Measurements from ENCODE around the gene NPEPL1.

DNA sequence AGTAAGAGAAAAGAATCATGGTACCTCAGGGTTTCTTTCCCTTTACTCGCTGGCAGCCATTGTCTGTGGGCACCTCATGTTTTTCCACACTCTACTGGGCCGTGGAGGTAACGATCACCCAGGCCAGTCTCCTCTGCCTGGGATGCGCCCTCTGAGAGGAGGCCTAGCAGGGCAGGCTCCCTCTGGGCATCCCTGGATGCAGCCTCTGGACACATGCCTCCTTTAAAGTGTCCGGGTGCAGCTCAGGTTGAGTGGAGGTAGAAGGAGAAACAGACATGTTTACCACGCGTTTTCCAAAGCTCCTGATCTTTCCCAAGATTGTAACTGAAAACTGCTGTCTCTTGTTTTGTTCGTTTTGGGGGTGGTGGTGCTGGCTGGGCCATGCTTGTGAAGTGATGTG lies 13.8 kb upstream of the NPEPL1 start:
- TF ChIP-seq POLR2A (IDR thresholded peaks at IDR 0.05), result no peak
- TF ChIP-seq, protein P1, sequence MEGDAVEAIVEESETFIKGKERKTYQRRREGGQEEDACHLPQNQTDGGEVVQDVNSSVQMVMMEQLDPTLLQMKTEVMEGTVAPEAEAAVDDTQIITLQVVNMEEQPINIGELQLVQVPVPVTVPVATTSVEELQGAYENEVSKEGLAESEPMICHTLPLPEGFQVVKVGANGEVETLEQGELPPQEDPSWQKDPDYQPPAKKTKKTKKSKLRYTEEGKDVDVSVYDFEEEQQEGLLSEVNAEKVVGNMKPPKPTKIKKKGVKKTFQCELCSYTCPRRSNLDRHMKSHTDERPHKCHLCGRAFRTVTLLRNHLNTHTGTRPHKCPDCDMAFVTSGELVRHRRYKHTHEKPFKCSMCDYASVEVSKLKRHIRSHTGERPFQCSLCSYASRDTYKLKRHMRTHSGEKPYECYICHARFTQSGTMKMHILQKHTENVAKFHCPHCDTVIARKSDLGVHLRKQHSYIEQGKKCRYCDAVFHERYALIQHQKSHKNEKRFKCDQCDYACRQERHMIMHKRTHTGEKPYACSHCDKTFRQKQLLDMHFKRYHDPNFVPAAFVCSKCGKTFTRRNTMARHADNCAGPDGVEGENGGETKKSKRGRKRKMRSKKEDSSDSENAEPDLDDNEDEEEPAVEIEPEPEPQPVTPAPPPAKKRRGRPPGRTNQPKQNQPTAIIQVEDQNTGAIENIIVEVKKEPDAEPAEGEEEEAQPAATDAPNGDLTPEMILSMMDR (IDR thresholded peaks at IDR 0.05), result no peak
